DOHH2 (cell line): Measurements from ENCODE around the gene COG1.

Experiments used
- H3F3A ChIP-seq: fragments of 200-600 bp; sonication (generic), shearing (Covaris generic); 2 replicates; pipeline ENCODE4 v1.6.0; 2016; ENCODE audit warnings: antibody characterized with exemption, mild to moderate bottlenecking; ENCODE audit not compliant: control insufficient read depth, insufficient read depth
- H3K27ac ChIP-seq: fragments of 200-600 bp; sonication (generic); 2 replicates; pipeline ENCODE4 v1.5.1; 2014; ENCODE audit warnings: low read depth, mild to moderate bottlenecking, low read length, moderate library complexity
- H3K27me3 ChIP-seq: fragments of 200-600 bp; sonication (generic); 2 replicates; pipeline ENCODE4 v1.6.1; 2014; ENCODE audit warnings: mild to moderate bottlenecking, low read length, mixed read lengths; ENCODE audit not compliant: control insufficient read depth
- H3K36me3 ChIP-seq: fragments of 200-600 bp; sonication (generic); 2 replicates; pipeline ENCODE4 v1.6.1; 2014; ENCODE audit warnings: mild to moderate bottlenecking, low read length, moderate library complexity, mixed read lengths; ENCODE audit not compliant: control insufficient read depth
- H3K4me1 ChIP-seq: fragments of 200-600 bp; sonication (generic); 2 replicates; pipeline ENCODE4 v1.6.1; 2014; ENCODE audit warnings: mild to moderate bottlenecking, low read length, mixed read lengths; ENCODE audit not compliant: control insufficient read depth
- H3K4me2 ChIP-seq: fragments of 200-600 bp; sonication (generic); 2 replicates; pipeline ENCODE4 v1.6.0; 2014; ENCODE audit warnings: mild to moderate bottlenecking, low read length, moderate library complexity
- H3K4me3 ChIP-seq: fragments of 200-600 bp; sonication (generic); 2 replicates; pipeline ENCODE4 v1.5.1; 2014; ENCODE audit warnings: mild to moderate bottlenecking, low read length, mixed read lengths
- H3K79me2 ChIP-seq: fragments of 200-600 bp; sonication (generic); 2 replicates; pipeline ENCODE4 v1.6.1; 2014; ENCODE audit warnings: mild to moderate bottlenecking, low read length, mixed read lengths; ENCODE audit not compliant: control insufficient read depth
- H3K9me2 ChIP-seq: fragments of 200-600 bp; sonication (generic); replicated peaks from 2 replicates; pipeline ENCODE4 v1.6.1; 2014; ENCODE audit warnings: mild to moderate bottlenecking, low read length, mixed read lengths; ENCODE audit not compliant: control insufficient read depth
- H3K9me3 ChIP-seq: fragments of 200-600 bp; sonication (generic); 2 replicates; pipeline ENCODE4 v1.6.1; 2014; ENCODE audit warnings: antibody characterized with exemption, low read length, mixed read lengths; ENCODE audit not compliant: control insufficient read depth, insufficient read depth
- H4K20me1 ChIP-seq: fragments of 200-600 bp; sonication (generic); 2 replicates; pipeline ENCODE4 v1.6.0; 2014; ENCODE audit warnings: low read depth, mild to moderate bottlenecking, antibody characterized with exemption, low read length, moderate library complexity; ENCODE audit not compliant: control insufficient read depth, insufficient read depth
- EZH2phosphoT487 ChIP-seq: fragments of 200-600 bp; sonication (generic); IDR thresholded peaks from 2 replicates; pipeline ENCODE4 v1.6.1; 2017; ENCODE audit warnings: borderline replicate concordance, mild to moderate bottlenecking, antibody characterized with exemption, low read length, moderate library complexity, mixed read lengths
- TF ChIP-seq, protein P1 (sequence below): fragments of 200-600 bp; sonication (generic); IDR thresholded peaks from one replicate; pipeline ENCODE4 v1.5.1; 2014; ENCODE audit warnings: antibody characterized with exemption, mild to moderate bottlenecking, low read depth, low read length; ENCODE audit not compliant: poor library complexity, severe bottlenecking

Gene COG1

DNA sequence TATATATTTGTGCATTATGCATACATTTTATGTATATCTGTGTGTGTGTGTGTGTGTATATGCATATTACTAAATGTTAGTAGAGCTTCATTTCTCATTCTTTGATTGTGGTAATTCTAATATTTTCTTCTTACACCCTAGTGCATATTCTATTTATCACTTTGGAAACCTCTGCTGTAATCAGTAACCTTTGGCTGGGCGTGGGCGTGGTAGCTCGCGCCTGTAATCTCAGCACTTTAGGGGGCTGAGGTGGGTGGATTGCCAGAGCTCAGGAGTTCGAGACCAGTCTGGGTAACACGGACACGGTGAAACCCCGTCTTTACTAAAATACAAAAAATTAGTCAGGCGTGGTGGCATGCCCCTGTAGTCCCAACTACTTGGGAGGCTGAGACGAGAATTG is 41.9 kb downstream of the COG1 start:
- H3K4me3 ChIP-seq: no peak overlapping the region
- H3K27me3 ChIP-seq: no peaks in the 10 kb centered on the region
- H3F3A ChIP-seq: no peaks in the 10 kb centered on the region
- H3K79me2 ChIP-seq: peaks cover 94% of the 10 kb centered on the region
- no peaks in the 10 kb centered on the region for H3K9me2 ChIP-seq
- H3K9me3 ChIP-seq: no peaks in the 10 kb centered on the region
- H3K4me1 ChIP-seq: peaks cover 50% of the 10 kb centered on the region
- H3K36me3 ChIP-seq: peaks cover 62% of the 10 kb centered on the region
- no peak overlapping the region for H3K4me2 ChIP-seq
- peaks cover 16% of the 10 kb centered on the region; the same call in 1 of the 2 replicates for H4K20me1 ChIP-seq
- TF ChIP-seq, protein P1, sequence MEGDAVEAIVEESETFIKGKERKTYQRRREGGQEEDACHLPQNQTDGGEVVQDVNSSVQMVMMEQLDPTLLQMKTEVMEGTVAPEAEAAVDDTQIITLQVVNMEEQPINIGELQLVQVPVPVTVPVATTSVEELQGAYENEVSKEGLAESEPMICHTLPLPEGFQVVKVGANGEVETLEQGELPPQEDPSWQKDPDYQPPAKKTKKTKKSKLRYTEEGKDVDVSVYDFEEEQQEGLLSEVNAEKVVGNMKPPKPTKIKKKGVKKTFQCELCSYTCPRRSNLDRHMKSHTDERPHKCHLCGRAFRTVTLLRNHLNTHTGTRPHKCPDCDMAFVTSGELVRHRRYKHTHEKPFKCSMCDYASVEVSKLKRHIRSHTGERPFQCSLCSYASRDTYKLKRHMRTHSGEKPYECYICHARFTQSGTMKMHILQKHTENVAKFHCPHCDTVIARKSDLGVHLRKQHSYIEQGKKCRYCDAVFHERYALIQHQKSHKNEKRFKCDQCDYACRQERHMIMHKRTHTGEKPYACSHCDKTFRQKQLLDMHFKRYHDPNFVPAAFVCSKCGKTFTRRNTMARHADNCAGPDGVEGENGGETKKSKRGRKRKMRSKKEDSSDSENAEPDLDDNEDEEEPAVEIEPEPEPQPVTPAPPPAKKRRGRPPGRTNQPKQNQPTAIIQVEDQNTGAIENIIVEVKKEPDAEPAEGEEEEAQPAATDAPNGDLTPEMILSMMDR: no peak
- no peak for TF ChIP-seq EZH2phosphoT487
- no peak overlapping the region for H3K27ac ChIP-seq

DNA sequence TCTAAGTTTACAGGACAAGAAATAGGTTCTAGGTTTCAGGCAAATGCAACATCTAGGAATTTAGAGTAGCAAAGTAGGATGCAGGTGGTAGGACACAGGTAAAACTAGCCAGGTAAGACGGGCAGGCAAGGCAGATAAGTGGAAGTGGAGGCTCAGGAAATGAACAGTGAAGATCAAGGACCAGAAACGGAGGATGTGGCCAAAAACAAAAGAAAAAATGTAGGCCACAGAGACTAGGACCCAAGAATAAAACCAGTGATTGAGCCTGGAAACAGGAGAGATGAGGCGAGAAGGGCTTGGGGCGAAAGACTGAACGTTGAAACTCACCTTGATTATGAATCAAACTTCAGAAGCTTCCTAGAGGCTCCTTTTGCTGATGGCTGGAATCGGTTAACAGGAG is 44.9 kb downstream of the COG1 start:
- H4K20me1 ChIP-seq: 0 out of 2 replicates have a peak, but pooled peaks cover 4% of the 10 kb centered on the region
- H3K9me2 ChIP-seq: no peaks in the 10 kb centered on the region
- no peaks in the 10 kb centered on the region for H3F3A ChIP-seq
- TF ChIP-seq, protein P1: no peak
- no peak for TF ChIP-seq EZH2phosphoT487
- H3K27ac ChIP-seq: no peak overlapping the region
- peaks cover 37% of the 10 kb centered on the region for H3K4me1 ChIP-seq
- H3K4me3 ChIP-seq: peak overlapping the region; percentile 0; the same call in 1 of the 2 replicates
- no peaks in the 10 kb centered on the region for H3K27me3 ChIP-seq
- H3K79me2 ChIP-seq: peaks cover 78% of the 10 kb centered on the region
- H3K4me2 ChIP-seq: peak overlapping the region; percentile 35
- peaks cover 80% of the 10 kb centered on the region for H3K36me3 ChIP-seq
- H3K9me3 ChIP-seq: no peaks in the 10 kb centered on the region

- no peak overlapping the region for H3K4me2 ChIP-seq
- H4K20me1 ChIP-seq: no peaks in the 10 kb centered on the region
- no peak for TF ChIP-seq EZH2phosphoT487
- TF ChIP-seq, protein P1: no peak
- peaks cover 53% of the 10 kb centered on the region for H3K79me2 ChIP-seq
- no peaks in the 10 kb centered on the region for H3F3A ChIP-seq
- no peak overlapping the region for H3K27ac ChIP-seq
- H3K9me3 ChIP-seq: no peaks in the 10 kb centered on the region
- H3K36me3 ChIP-seq: peaks cover 85% of the 10 kb centered on the region
- no peaks in the 10 kb centered on the region for H3K27me3 ChIP-seq
- H3K9me2 ChIP-seq: no peaks in the 10 kb centered on the region
- no peak overlapping the region for H3K4me3 ChIP-seq
- peaks cover 26% of the 10 kb centered on the region for H3K4me1 ChIP-seq
These were observed 47.7 kb downstream of the COG1 start for GRCh38 chr17:73240561-73240960.

DNA sequence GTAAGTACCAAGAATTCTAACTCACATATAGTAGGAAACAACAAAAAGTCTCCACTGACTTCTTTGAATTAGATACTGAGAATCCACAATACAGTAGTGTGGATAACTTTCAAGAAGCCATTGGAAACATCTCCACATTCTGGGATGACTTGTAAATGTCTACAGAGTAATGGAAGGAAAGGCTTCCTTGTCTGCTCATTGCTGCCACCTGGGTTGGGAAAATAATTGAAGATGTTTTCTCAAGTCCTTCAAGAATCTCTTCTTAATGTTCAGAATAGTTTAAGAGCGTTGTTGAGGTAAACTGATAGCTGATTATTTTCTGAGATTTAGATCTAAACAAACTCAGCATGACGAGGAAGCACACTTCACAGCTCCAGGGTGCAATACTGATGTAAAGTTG is 54.9 kb downstream of the COG1 start:
- H3K36me3 ChIP-seq: peaks cover 48% of the 10 kb centered on the region

More for the DNA sequence above, 54.9 kb downstream of the COG1 start:
- no peak for TF ChIP-seq EZH2phosphoT487
- TF ChIP-seq, protein P1: no peak
- Histone ChIP-seq H3K4me3 (no peak overlapping the region), H3K4me1 (no peaks in the 10 kb centered on the region), H3K27ac (no peak overlapping the region), H3K27me3 (no peaks in the 10 kb centered on the region), H4K20me1 (peaks cover 3% of the 10 kb centered on the region; the same call in 1 of the 2 replicates), H3F3A (0 out of 2 replicates have a peak, but pooled peaks cover 3% of the 10 kb centered on the region), H3K9me2 (no peaks in the 10 kb centered on the region), H3K9me3 (no peaks in the 10 kb centered on the region), H3K4me2 (no peak overlapping the region), H3K79me2 (no peaks in the 10 kb centered on the region)
